ENCODE measurements around the gene KRT25.

Gene KRT25

DNA sequence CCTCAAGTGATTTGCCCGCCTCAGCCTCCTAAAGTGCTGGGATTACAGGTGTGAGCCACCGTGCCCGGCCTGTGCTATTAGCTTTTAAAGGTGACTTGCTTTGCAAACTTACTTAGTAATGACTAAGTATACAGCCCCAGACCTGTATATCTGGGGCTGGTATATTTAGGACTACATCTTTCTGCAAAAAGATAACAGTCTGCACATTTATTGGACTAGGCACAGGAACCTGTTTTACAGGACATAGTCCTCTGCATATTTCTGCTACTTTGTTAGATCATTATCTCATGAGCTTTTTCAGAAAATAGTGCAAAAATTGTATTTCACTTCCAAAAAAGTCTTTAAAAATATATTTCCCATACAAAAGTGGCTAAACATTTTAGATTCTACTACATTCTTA lies 52.9 kb downstream of the KRT25 start:
- FAIRE-seq (no peak), DNase-seq (ENCODE audit: insufficient read length, low spot score) (no peak)
- TF ChIP-seq, protein P1, sequence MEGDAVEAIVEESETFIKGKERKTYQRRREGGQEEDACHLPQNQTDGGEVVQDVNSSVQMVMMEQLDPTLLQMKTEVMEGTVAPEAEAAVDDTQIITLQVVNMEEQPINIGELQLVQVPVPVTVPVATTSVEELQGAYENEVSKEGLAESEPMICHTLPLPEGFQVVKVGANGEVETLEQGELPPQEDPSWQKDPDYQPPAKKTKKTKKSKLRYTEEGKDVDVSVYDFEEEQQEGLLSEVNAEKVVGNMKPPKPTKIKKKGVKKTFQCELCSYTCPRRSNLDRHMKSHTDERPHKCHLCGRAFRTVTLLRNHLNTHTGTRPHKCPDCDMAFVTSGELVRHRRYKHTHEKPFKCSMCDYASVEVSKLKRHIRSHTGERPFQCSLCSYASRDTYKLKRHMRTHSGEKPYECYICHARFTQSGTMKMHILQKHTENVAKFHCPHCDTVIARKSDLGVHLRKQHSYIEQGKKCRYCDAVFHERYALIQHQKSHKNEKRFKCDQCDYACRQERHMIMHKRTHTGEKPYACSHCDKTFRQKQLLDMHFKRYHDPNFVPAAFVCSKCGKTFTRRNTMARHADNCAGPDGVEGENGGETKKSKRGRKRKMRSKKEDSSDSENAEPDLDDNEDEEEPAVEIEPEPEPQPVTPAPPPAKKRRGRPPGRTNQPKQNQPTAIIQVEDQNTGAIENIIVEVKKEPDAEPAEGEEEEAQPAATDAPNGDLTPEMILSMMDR (IDR thresholded peaks at IDR 0.05; ENCODE audit: insufficient read depth, missing control alignments) = no peak

DNA sequence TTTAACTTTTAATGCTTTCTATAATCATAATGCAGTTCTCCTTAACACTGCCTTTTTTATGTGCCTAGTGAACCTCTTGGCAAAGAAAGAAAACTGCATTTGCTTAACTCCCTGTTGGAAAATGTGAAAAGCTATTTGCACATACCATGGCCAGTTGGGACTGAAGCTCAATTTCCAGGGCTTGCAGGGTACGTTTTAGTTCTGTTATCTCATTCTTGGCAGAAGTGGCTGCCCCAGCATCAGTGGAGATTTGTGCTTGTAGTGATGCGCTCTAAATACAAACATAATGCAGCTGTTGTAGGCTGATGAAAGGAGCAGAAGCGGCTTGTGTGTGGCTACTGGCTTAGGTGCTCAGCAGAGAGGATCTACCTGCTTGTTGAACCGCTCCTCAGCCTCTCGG lies 55.3 kb downstream of the KRT25 start:
- no peak for DNase-seq (ENCODE audit: insufficient read length, low spot score)
- TF ChIP-seq, protein P1 (IDR thresholded peaks at IDR 0.05; ENCODE audit: insufficient read depth, missing control alignments) = no peak

DNA sequence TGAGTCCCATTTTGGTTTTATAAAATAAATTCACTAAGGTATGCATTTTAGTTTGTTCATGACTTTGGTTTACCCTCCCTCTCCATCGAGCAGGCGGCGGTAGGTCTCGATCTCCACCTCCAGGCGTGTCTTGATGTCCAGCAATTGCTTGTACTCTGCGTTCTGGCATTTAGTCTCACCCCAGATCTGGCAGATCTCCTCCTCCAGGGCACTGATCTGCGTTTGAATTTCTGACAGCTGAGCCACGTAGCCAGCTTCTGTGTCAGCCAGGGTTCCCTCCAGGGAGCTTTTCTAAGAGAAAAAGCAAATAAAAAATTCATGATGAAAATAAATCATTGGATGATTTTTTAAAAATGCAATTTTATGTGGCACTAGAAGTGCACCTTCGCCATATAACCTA lies 55.8 kb downstream of the KRT25 start:
- FAIRE-seq (no peak), DNase-seq (ENCODE audit: insufficient read length, low spot score) (no peak)
- TF ChIP-seq, protein P1 (IDR thresholded peaks at IDR 0.05; ENCODE audit: insufficient read depth, missing control alignments) = no peak

More for the DNA sequence above, 55.3 kb downstream of the KRT25 start:
- FAIRE-seq = no peak
